Spleen (tissue), 11 donors: Measurements from ENCODE around the gene SSNA1. TPM values are rescaled to one million over a fixed set of nuclear protein-coding genes. Genes with fewer than 3 reads are reported as not detected.

Experiments used
- DNase-seq: peaks from one replicate; pipeline ENCODE4 v3.0.0-alpha.2; 2020
- H3K27ac ChIP-seq, 8 donors: fragments of 200-600 bp; sonication (generic) in 7 of 8; 1 replicate in 4 of 8; 2 replicates in 4 of 8; pipeline versions ENCODE4 v1.5.0 to v1.8.0; 2016 to 2021; ENCODE audit warnings: inconsistent platforms in 4 of 8, mild to moderate bottlenecking in 4 of 8, moderate library complexity in 1 of 8
- H3K27me3 ChIP-seq, 7 donors: fragments of 200-600 bp; sonication (generic) in 6 of 7; replicated peaks in 1 of 7; 1 replicate in 4 of 7; 2 replicates in 3 of 7; pipeline versions ENCODE4 v1.5.0 to v1.8.0; 2016 to 2021; ENCODE audit warnings: inconsistent platforms in 3 of 7, mild to moderate bottlenecking in 1 of 7
- H3K36me3 ChIP-seq, 6 donors: fragments of 200-600 bp; sonication (generic) in 5 of 6; 1 replicate in 4 of 6; 2 replicates in 2 of 6; pipeline versions ENCODE4 v1.5.0 to v1.8.0; 2016 to 2021; ENCODE audit warnings: inconsistent platforms in 2 of 6
- H3K4me1 ChIP-seq, 6 donors: fragments of 200-600 bp; sonication (generic) in 5 of 6; 1 replicate in 3 of 6; 2 replicates in 3 of 6; pipeline versions ENCODE4 v1.5.0 to v1.8.0; 2016 to 2021; ENCODE audit warnings: inconsistent platforms in 3 of 6
- H3K4me3 ChIP-seq, 8 donors: fragments of 200-600 bp; sonication (generic) in 7 of 8; 1 replicate in 4 of 8; 2 replicates in 4 of 8; pipeline versions ENCODE4 v1.5.0 to v1.8.0; 2016 to 2021; ENCODE audit warnings: inconsistent platforms in 4 of 8, mild to moderate bottlenecking in 4 of 8, moderate library complexity in 2 of 8
- H3K9me3 ChIP-seq, 8 donors: fragments of 200-600 bp; sonication (generic) in 7 of 8; 1 replicate in 4 of 8; 2 replicates in 4 of 8; pipeline versions ENCODE4 v1.5.0 to v1.8.0; 2016 to 2021; ENCODE audit warnings: inconsistent platforms in 4 of 8
- POLR2A ChIP-seq, 3 donors: fragments of 450-650 bp; IDR thresholded peaks; one replicate each; pipeline ENCODE4 v1.5.1; 2017; ENCODE audit warnings: antibody characterized with exemption in 3 of 3, mild to moderate bottlenecking in 1 of 3
- POLR2AphosphoS5 ChIP-seq, 3 donors: sonication (generic); formaldehyde crosslinking; IDR thresholded peaks; one replicate each; pipeline ENCODE4 v1.5.1; 2017; ENCODE audit warnings: antibody characterized with exemption in 3 of 3
- WGBS, 5 donors: extraction: QIAGEN DNeasy Blood & Tissue Kit in 3 of 5; methylation state at CpG; one replicate each; pipeline versions ENCODE4 v1.1.5 to v1.1.7; 2013 to 2018; 5-methylcytosine and 5-hydroxymethylcytosine counted together
- intact Hi-C: fragments of 100-400 bp; cut with DNase I; formaldehyde crosslinking; loops from one replicate; pipeline ENCODE4 v1.15.0; 2023; ENCODE audit warnings: low total_unique reads
- polyA plus RNA-seq, 3 donors: library from polyadenylated mRNA; stranded (reverse); fragments of 200-250 nt; gene quantifications; one replicate each; pipeline ENCODE4 v1.2.1, GENCODE V29; 2013
- total RNA-seq, 7 donors: library from RNA; depleted of rRNA in 3 of 7; stranded (reverse); fragments of >200 nt in 3 of 7; fragmentation: NEBNext Ultra II Directional in 4 of 7; extraction: Animal tissue kit (Norgen Biotek cat#: 25700) in 4 of 7; gene quantifications; one replicate each; pipeline versions ENCODE4 v1.1.0 to v1.2.1, GENCODE V29; 2016 to 2021
- TF ChIP-seq, protein P1 (sequence below), 11 experiments: fragments of 200-600 bp in 7 of 11; fragments of 450-650 bp in 4 of 11; sonication (generic) in 4 of 11; IDR thresholded peaks in 8 of 11; conservative IDR thresholded peaks in 3 of 11; 1 replicate in 7 of 11; 2 replicates in 4 of 11; pipeline versions ENCODE4 v1.4.0 to v1.8.0; 2016 to 2021; ENCODE audit warnings: antibody characterized with exemption in 11 of 11, inconsistent platforms in 4 of 11, mild to moderate bottlenecking in 1 of 11
- donor health status: healthy with polysubstance abuse.
- donor health status: DM: no; HTN: no; CAD: no; lungs with moderate emphysema.
- donor health status: DM: no; HTN: no; CAD: no.
- donor health status: Bipolar disorder and iron deficiency.
- donor health status: healthy.
- donor health status: DM: no; HTN: no; CAD: no.
- donor health status: DM: yes; HTN: yes; CAD: no.

The SSNA1 gene
- total and polyA plus RNA-seq, 10 donors = 38.2 to 109 (median 48.0) TPM

GRCh38 chr9:137225699-137226331 lies 37.3 kb downstream of the SSNA1 start:
- H3K27me3 ChIP-seq = peaks cover 0 to 58% (median 25%) of the 10 kb centered on the region in 7 donors
- intact Hi-C loops = no loop called here
- H3K27ac ChIP-seq = no peak overlapping the region
- 80 to 88% (median 84%) methylated on average over 8 to 21 of the region's 21 CpGs for WGBS, 5 donors
- H3K4me1 ChIP-seq = peaks cover 8 to 47% (median 31%) of the 10 kb centered on the region in 6 donors
- H3K9me3 ChIP-seq = no peaks in the 10 kb centered on the region
- no peak overlapping the region for H3K4me3 ChIP-seq
- no peak for DNase-seq
- H3K36me3 ChIP-seq = no peaks in the 10 kb centered on the region
- TF ChIP-seq POLR2AphosphoS5 (IDR thresholded peaks at IDR 0.05) (no peak), POLR2A (IDR thresholded peaks at IDR 0.05) (no peak)
- TF ChIP-seq, protein P1, sequence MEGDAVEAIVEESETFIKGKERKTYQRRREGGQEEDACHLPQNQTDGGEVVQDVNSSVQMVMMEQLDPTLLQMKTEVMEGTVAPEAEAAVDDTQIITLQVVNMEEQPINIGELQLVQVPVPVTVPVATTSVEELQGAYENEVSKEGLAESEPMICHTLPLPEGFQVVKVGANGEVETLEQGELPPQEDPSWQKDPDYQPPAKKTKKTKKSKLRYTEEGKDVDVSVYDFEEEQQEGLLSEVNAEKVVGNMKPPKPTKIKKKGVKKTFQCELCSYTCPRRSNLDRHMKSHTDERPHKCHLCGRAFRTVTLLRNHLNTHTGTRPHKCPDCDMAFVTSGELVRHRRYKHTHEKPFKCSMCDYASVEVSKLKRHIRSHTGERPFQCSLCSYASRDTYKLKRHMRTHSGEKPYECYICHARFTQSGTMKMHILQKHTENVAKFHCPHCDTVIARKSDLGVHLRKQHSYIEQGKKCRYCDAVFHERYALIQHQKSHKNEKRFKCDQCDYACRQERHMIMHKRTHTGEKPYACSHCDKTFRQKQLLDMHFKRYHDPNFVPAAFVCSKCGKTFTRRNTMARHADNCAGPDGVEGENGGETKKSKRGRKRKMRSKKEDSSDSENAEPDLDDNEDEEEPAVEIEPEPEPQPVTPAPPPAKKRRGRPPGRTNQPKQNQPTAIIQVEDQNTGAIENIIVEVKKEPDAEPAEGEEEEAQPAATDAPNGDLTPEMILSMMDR (IDR thresholded peaks at IDR 0.05 in 8 of 11, conservative IDR thresholded peaks at IDR 0.05 in 3 of 11) = no peak

DNA sequence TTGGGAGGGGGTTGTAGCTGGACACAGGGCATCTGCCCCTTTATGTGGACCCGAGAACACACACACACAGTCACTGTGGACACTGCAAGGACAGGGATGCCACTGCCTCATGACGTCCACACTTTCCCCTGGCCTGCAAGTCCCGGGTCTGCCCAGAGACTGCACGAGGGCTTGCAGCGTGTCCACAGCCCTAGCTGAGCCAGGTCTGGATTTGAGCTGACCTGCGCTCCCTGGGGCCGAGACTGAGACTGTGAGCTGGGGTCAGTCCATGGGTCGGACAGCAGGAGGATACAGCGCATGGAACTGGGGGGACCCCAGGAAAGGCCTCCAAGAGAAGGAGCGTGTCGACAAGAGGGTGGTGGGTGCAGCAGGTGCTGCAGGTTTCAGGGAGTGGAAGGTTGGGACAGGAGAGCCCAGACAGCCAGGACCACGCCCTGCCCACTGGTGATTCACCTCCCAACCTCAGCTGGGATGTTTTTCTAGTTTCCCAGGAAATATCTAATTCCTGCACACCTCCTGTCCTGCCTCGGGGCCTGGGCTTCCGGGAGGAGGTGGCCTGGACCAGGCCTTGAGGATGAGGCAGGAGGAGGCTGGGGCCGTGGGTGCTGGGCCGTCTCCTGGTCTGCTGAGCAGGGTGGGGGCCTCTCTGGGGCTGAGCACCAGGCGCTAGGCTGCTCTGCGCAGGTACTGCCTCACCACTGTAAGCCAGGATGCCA lies 38.0 kb downstream of the SSNA1 start:
- TF ChIP-seq, protein P1 (IDR thresholded peaks at IDR 0.05 in 8 of 11, conservative IDR thresholded peaks at IDR 0.05 in 3 of 11) = no peak
- TF ChIP-seq POLR2AphosphoS5 (IDR thresholded peaks at IDR 0.05) (no peak), POLR2A (IDR thresholded peaks at IDR 0.05) (no peak)
- 69 to 82% (median 75%) methylated on average over 18 of the region's 18 CpGs for WGBS, 5 donors
- no peak overlapping the region for H3K27ac ChIP-seq
- no peak overlapping the region for H3K4me3 ChIP-seq
- peaks cover 6 to 41% (median 29%) of the 10 kb centered on the region in 6 donors for H3K4me1 ChIP-seq
- DNase-seq = no peak
- no peaks in the 10 kb centered on the region for H3K36me3 ChIP-seq
- H3K9me3 ChIP-seq = no peaks in the 10 kb centered on the region
- intact Hi-C loops = no loop called here
- peaks cover 0 to 59% (median 24%) of the 10 kb centered on the region in 7 donors for H3K27me3 ChIP-seq

DNA sequence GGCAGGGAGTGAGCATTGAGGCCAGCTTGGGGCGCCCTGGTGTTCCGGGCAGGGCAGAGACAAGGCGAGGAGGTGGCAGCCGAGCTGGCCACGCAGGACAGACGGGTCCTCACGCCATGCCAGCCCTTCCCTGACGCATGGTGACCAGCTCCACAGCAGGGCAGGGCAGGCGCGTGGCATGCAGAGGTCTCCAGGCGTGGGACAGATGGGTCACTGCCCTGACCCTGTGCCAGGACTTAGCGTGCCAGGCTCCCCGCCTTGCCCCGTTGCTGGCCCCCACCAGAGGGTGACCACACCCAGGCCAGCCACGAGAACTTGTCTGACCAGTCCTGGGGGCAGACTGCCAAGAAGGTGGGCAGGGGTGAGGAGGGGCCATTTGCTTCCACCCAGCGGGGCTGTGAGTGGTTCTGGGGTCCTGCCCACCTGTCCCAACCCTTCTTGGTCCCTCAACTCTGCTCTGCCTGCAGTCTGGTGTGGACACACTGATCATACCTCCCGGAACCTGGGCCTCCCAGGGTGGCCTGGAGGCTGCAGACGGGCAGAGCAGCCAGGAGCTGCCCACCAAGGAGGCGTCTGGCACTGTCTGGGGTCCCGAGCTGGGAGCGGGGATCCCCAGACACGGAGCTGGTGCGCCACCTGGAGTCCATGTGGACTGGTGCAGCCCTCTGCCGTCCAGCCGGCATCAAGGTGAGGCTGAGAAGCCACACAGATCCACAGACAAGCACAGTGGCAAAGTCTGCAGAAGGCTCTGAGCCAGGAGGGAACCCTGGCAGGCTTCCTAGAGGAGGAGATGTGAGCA lies 38.8 kb downstream of the SSNA1 start, which contains the start of gene RNF224:
RNF224 (plus strand) TSS at position 449 of the 799 bp plus-strand sequence. CDS start 834 bp downstream, outside the sequence.
- intact Hi-C loops = no loop called here
- 35 to 69% (median 47%) methylated on average over 13 to 25 of the region's 25 CpGs for WGBS, 5 donors
- peak; percentile 94 for DNase-seq
- H3K9me3 ChIP-seq = no peaks in the 10 kb centered on the region
- peaks cover 0 to 62% (median 28%) of the 10 kb centered on the region in 7 donors for H3K27me3 ChIP-seq
- no peak within 1 kb of the TSS for H3K4me3 ChIP-seq
- H3K4me1 ChIP-seq = peaks cover 5 to 36% (median 25%) of the 10 kb centered on the region in 6 donors
- TF ChIP-seq, protein P1 (IDR thresholded peaks at IDR 0.05 in 8 of 11, conservative IDR thresholded peaks at IDR 0.05 in 3 of 11) = peak; percentile 86 to 98 (median 94)
- TF ChIP-seq POLR2A (IDR thresholded peaks at IDR 0.05) (no peak), POLR2AphosphoS5 (IDR thresholded peaks at IDR 0.05) (peak; percentile 28 to 59 (median 40))
- H3K36me3 ChIP-seq = no peaks in the 10 kb centered on the region
- H3K27ac ChIP-seq = no peak within 1 kb of the TSS
